HepG2 (cell line): Measurements from ENCODE around the gene SMIM1. TPM values are rescaled to one million over a fixed set of nuclear protein-coding genes. Genes with fewer than 3 reads are reported as not detected.

Experiments
- ATAC-seq: fragments of 200-7000 bp; cut with Tn5 transposase; 3 replicates; pipeline ENCODE4 v1.9.1; 2020; ENCODE audit warnings: mild to moderate bottlenecking, moderate library complexity
- BruUV-seq: library from RNA; stranded (reverse); fragments of 400-500 nt; replicated peaks from 2 replicates; lab custom pipeline; 2021; lab: Mats Ljungman, UMichigan
- CTCF ChIA-PET: fragments of 300-600 bp; formaldehyde crosslinking; extraction: SDS; loops from one replicate; lab custom pipeline; 2021; ENCODE audit warnings: low total read pairs, inconsistent platforms, low intra/inter-chr PET ratio; lab: Yijun Ruan, JAX
- POLR2A ChIA-PET: fragments of 350-600 bp; sonication (Branson Sonifier 250); formaldehyde crosslinking; loops from one replicate; lab custom pipeline; 2020; ENCODE audit warnings: antibody characterized with exemption, inconsistent platforms; lab: Yijun Ruan, JAX
- DNase-seq: peaks from one replicate; pipeline ENCODE4 v3.0.0-alpha.2; 2015; ENCODE audit warnings: low spot score
- FAIRE-seq: peaks from 3 replicates; lab custom pipeline; 2011; peaks lifted over from hg19 to GRCh38; lab: Jason Lieb, UNC
- H2AFZ ChIP-seq: one replicate; pipeline ENCODE4 v1.6.1; 2011; ENCODE audit warnings: low read length, inconsistent platforms
- H3K27ac ChIP-seq: fragments of 300-600 bp; 3 replicates; pipeline ENCODE4 v1.8.0; 2011; ENCODE audit warnings: mixed run types, mild to moderate bottlenecking, mixed read lengths, low read length, inconsistent platforms; ENCODE audit not compliant: insufficient read depth; ENCODE audit errors: extremely low read length
- H3K27me3 ChIP-seq, 2 experiments: fragments of 200-600 bp in 1 of 2; 2 replicates in 1 of 2; 3 replicates in 1 of 2; pipeline versions ENCODE4 v1.6.0 to v1.8.0; 2011; ENCODE audit warnings: low read length in 2 of 2, mild to moderate bottlenecking in 2 of 2, moderate library complexity in 2 of 2, inconsistent platforms in 1 of 2; ENCODE audit not compliant: insufficient read depth in 2 of 2, control insufficient read depth in 1 of 2
- H3K36me3 ChIP-seq, 2 experiments: fragments of 200-600 bp in 1 of 2; replicated peaks in 1 of 2; 2 replicates in 1 of 2; 3 replicates in 1 of 2; pipeline versions ENCODE4 v1.5.1 to v1.8.0; 2011; ENCODE audit warnings: low read length in 2 of 2, inconsistent platforms in 1 of 2; ENCODE audit not compliant: insufficient read depth in 2 of 2, control insufficient read depth in 1 of 2
- H3K4me1 ChIP-seq: 2 replicates; pipeline ENCODE4 v1.5.1; 2012; ENCODE audit warnings: low read length, inconsistent platforms; ENCODE audit not compliant: insufficient read depth
- H3K4me2 ChIP-seq: 2 replicates; pipeline ENCODE4 v1.6.0; 2011; ENCODE audit warnings: low read depth, low read length, inconsistent platforms
- H3K4me3 ChIP-seq, 3 experiments: fragments of 200-600 bp in 1 of 3; sonication (generic), shearing (Covaris generic) in 1 of 3; replicated peaks in 1 of 3; 2 replicates each; pipeline ENCODE4 v1.5.1; 2011 to 2016; ENCODE audit warnings: low read length in 3 of 3, inconsistent platforms in 2 of 3, low read depth in 2 of 3, mild to moderate bottlenecking in 2 of 3, control low read depth in 1 of 3, mixed read lengths in 1 of 3; ENCODE audit not compliant: insufficient read depth in 1 of 3
- H3K79me2 ChIP-seq: one replicate; pipeline ENCODE4 v1.6.1; 2011; ENCODE audit warnings: low read length, inconsistent platforms; ENCODE audit not compliant: insufficient read depth
- H3K9ac ChIP-seq: 2 replicates; pipeline ENCODE4 v1.6.0; 2011; ENCODE audit warnings: mild to moderate bottlenecking, low read depth, low read length, inconsistent platforms; ENCODE audit not compliant: insufficient read depth
- H3K9me3 ChIP-seq: 2 replicates; pipeline ENCODE4 v1.5.1; 2012; ENCODE audit warnings: mild to moderate bottlenecking, low read length
- H4K20me1 ChIP-seq: 2 replicates; pipeline ENCODE4 v1.6.0; 2011; ENCODE audit warnings: inconsistent platforms, mild to moderate bottlenecking, low read length, moderate library complexity; ENCODE audit not compliant: insufficient read depth
- CAMTA2 ChIP-seq: sonication (generic); formaldehyde crosslinking; IDR thresholded peaks from 2 replicates; pipeline ENCODE4 v1.4.0; 2020; ENCODE audit warnings: mild to moderate bottlenecking, missing genetic modification reagents, borderline replicate concordance
- RERE ChIP-seq: IDR thresholded peaks from 2 replicates; pipeline ENCODE4 v1.6.1; 2016; ENCODE audit warnings: low read depth, missing genetic modification reagents, missing compliant biosample characterization
- RFXANK ChIP-seq: IDR thresholded peaks from 2 replicates; pipeline ENCODE4 v1.6.1; 2016
- ZBED4 ChIP-seq: sonication (generic); formaldehyde crosslinking; IDR thresholded peaks from 2 replicates; pipeline ENCODE4 v1.4.0; 2020; ENCODE audit warnings: missing genetic modification reagents, borderline replicate concordance
- ZBTB21 ChIP-seq: sonication (generic); formaldehyde crosslinking; IDR thresholded peaks from 2 replicates; pipeline ENCODE4 v1.4.0; 2020; ENCODE audit warnings: missing genetic modification reagents
- ZNF263 ChIP-seq: sonication (generic); formaldehyde crosslinking; IDR thresholded peaks from 2 replicates; pipeline ENCODE4 v1.4.0; 2020; ENCODE audit warnings: missing genetic modification reagents
- ZNF770 ChIP-seq: sonication (generic); formaldehyde crosslinking; IDR thresholded peaks from 2 replicates; pipeline ENCODE4 v1.5.0; 2020; ENCODE audit warnings: mild to moderate bottlenecking, missing genetic modification reagents
- ZNF788 ChIP-seq: sonication (generic); formaldehyde crosslinking; IDR thresholded peaks from 2 replicates; pipeline ENCODE4 v1.5.0; 2020; ENCODE audit warnings: mild to moderate bottlenecking, missing genetic modification reagents, borderline replicate concordance
- ZSCAN12 ChIP-seq: sonication (generic); formaldehyde crosslinking; IDR thresholded peaks from 2 replicates; pipeline ENCODE4 v1.9.0; 2021; ENCODE audit warnings: mild to moderate bottlenecking, missing genetic modification reagents
- WGBS: methylation state at CpG from one replicate; pipeline ENCODE4 v1.1.6; 2017; ENCODE audit warnings: low lambda C conversion rate; 5-methylcytosine and 5-hydroxymethylcytosine counted together
- in situ Hi-C: cut with HindIII; loops from 2 replicates; pipeline ENCODE4 v1.10.0; 2017; ENCODE audit warnings: low pct_unique_long_range_greater_than_20kb; ENCODE audit not compliant: extremely low pct_ligation_motif_present
- intact Hi-C: fragments of 100-400 bp; cut with micrococcal nuclease; formaldehyde crosslinking; loops from one replicate; pipeline ENCODE4 v1.10.0; 2022; ENCODE audit not compliant: unreplicated experiment
- polyA plus RNA-seq, 8 experiments: library from polyadenylated mRNA; depleted of rRNA in 3 of 8; stranded (reverse) in 7 of 8; unstranded in 1 of 8; fragments of >200 nt; fragmentation: Illumina TruSeq in 4 of 8; extraction: Trizol in 4 of 8; gene quantifications; 2 replicates each; pipeline versions ENCODE4 v1.2.1 to v1.2.3, GENCODE V29; 2011 to 2016; ENCODE audit warnings: low read depth in 4 of 8, missing spikeins in 1 of 8, mixed read lengths in 1 of 8; ENCODE audit not compliant: insufficient read depth in 1 of 8
- total RNA-seq, 5 experiments: library from RNA; depleted of rRNA; stranded (reverse); fragments of >200 nt; fragmentation: Illumina TruSeq; extraction: Trizol; gene quantifications; 2 replicates each; pipeline ENCODE4 v1.2.3, GENCODE V29; 2016; ENCODE audit warnings: low read depth in 1 of 5

The SMIM1 gene
- total and polyA plus RNA-seq, 2 of the 13 experiments (the other 11 are each of a cell fraction or from before 2014, with no cell fraction given), result 12.4 to 56.3 TPM

GRCh38 chr1:3727825-3728776 is 44.4 kb upstream of the SMIM1 start:
- intact Hi-C loops (no loop called here), in situ Hi-C loops (no loop called here)
- H3K27ac ChIP-seq, result no peak overlapping the region
- H3K4me2 ChIP-seq, result no peak overlapping the region
- 80% methylated on average over 5 of the region's 31 CpGs for WGBS
- no peaks in the 10 kb centered on the region for H3K79me2 ChIP-seq
- ChIA-PET POLR2A (no interaction called here), CTCF (interaction anchor here (1.0 kb wide), 1 partner anchor 33 kb away, joined by 3 read pairs; no protein-coding TSS in a partner anchor)
- no peak for FAIRE-seq
- no peak for ATAC-seq
- BruUV-seq, result no TSS peak
- peaks cover 18% of the 10 kb centered on the region for H3K4me1 ChIP-seq
- no peak overlapping the region for H3K4me3 ChIP-seq
- no peaks in the 10 kb centered on the region for H4K20me1 ChIP-seq
- H3K9ac ChIP-seq, result no peak overlapping the region
- TF ChIP-seq CAMTA2 (CRISPR knock-in tag), result no peak
- no peak for TF ChIP-seq RFXANK (CRISPR knock-in tag)
- TF ChIP-seq ZSCAN12 (CRISPR knock-in tag), result no peak
- TF ChIP-seq ZBTB21 (CRISPR knock-in tag), result no peak
- no peak for TF ChIP-seq ZBED4
- TF ChIP-seq ZNF263 (CRISPR knock-in tag), result no peak
- TF ChIP-seq ZNF788, result no peak
- TF ChIP-seq RERE, result no peak
- no peak for TF ChIP-seq ZNF770 (CRISPR knock-in tag)
- DNase-seq, result no peak
- H3K9me3 ChIP-seq, result no peaks in the 10 kb centered on the region
- no peak overlapping the region for H2AFZ ChIP-seq
- no peaks in the 10 kb centered on the region for H3K36me3 ChIP-seq
- H3K27me3 ChIP-seq, result no peaks in the 10 kb centered on the region
